G401.6 (cell line): Measurements from ENCODE around the gene GNL1.
"Not testable (repeated sequence)": the region's sequence is repeated elsewhere in the genome, so short reads cannot be mapped to it uniquely, and the experiment has no call there.

Experiments
- FAIRE-seq: peaks from 2 replicates; lab custom pipeline; 2012; peaks lifted over from hg19 to GRCh38; lab: Jason Lieb, UNC

The GNL1 gene

GRCh38 chr6:30495993-30496392 lies 60.3 kb downstream of the GNL1 start:
- FAIRE-seq: no peak

- not testable (repeated sequence) for FAIRE-seq
These were observed 61.2 kb downstream of the GNL1 start for GRCh38 chr6:30495060-30495459.

GRCh38 chr6:30494291-30494861 lies 61.9 kb downstream of the GNL1 start:
- no peak for FAIRE-seq

GRCh38 chr6:30493643-30494250 lies 62.5 kb downstream of the GNL1 start:
- no peak for FAIRE-seq

GRCh38 chr6:30491991-30492952 lies 64.0 kb downstream of the GNL1 start:
- no peak for FAIRE-seq
